PC-9 (cell line): ENCODE measurements around the gene ITGB3.
"Not testable (repeated sequence)": the region's sequence is repeated elsewhere in the genome, so short reads cannot be mapped to it uniquely, and the experiment has no call there.

ENCODE experiments used
- EZH2 ChIP-seq: fragments of 200-600 bp; sonication (generic); IDR thresholded peaks from 2 replicates; pipeline ENCODE4 v1.8.0; 2017; ENCODE audit warnings: antibody characterized with exemption, low read depth
- TF ChIP-seq, protein P1 (sequence below): fragments of 200-600 bp; sonication (generic); conservative IDR thresholded peaks from 2 replicates; pipeline ENCODE4 v1.6.1; 2017; ENCODE audit warnings: mixed run types, antibody characterized with exemption, mild to moderate bottlenecking, moderate library complexity

DNA sequence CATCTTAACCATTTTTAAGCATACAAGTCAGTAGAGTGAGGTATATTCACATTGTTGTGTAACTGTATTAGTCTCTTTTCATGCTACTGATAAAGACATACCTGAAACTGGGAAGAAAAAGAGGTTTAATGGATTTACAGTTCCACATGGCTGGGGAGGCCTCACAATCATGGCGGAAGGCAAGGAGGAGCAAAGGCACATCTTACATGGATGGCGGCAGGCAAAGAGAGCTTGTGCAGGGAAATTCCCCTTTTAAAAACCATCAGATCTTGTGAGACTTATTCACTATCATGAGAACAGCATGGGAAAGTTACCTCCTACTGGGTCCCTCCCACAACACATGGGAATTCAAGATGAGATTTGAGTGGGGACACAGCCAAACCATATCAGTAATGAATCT lies 29.6 kb upstream of the ITGB3 start:
- TF ChIP-seq, protein P1, sequence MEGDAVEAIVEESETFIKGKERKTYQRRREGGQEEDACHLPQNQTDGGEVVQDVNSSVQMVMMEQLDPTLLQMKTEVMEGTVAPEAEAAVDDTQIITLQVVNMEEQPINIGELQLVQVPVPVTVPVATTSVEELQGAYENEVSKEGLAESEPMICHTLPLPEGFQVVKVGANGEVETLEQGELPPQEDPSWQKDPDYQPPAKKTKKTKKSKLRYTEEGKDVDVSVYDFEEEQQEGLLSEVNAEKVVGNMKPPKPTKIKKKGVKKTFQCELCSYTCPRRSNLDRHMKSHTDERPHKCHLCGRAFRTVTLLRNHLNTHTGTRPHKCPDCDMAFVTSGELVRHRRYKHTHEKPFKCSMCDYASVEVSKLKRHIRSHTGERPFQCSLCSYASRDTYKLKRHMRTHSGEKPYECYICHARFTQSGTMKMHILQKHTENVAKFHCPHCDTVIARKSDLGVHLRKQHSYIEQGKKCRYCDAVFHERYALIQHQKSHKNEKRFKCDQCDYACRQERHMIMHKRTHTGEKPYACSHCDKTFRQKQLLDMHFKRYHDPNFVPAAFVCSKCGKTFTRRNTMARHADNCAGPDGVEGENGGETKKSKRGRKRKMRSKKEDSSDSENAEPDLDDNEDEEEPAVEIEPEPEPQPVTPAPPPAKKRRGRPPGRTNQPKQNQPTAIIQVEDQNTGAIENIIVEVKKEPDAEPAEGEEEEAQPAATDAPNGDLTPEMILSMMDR = not testable (repeated sequence)
- not testable (repeated sequence) for TF ChIP-seq EZH2
